Activated naive CD4-positive, alpha-beta T cell treated with anti-CD3 and anti-CD28 coated beads, Interleukin-2, amount 50 U/mL, for 72 hours (primary cell): ENCODE data around the gene YBX3. TPM values are rescaled to one million over a fixed set of nuclear protein-coding genes. Genes with fewer than 3 reads are reported as not detected.
A peak's percentile ranks its signal among the peaks of the same experiment; 100 is the strongest.
"Not testable (repeated sequence)": the region's sequence is repeated elsewhere in the genome, so short reads cannot be mapped to it uniquely, and the experiment has no call there.

Source experiments
- ATAC-seq, 2 donors: fragments of 150-1000 bp; cut with Tn5 transposase; 2 replicates each; pipeline ENCODE4 v1.10.0; 2021; ENCODE audit warnings: mild to moderate bottlenecking in 2 of 2, moderate library complexity in 2 of 2
- DNase-seq, 2 donors: peaks; one replicate each; pipeline ENCODE4 v3.0.0; 2021 to 2022; ENCODE audit warnings: low spot score in 2 of 2
- H3K27ac Mint-ChIP-seq, 2 donors: one replicate each; pipeline ENCODE4 v1.8.0; 2022; ENCODE audit warnings: mild to moderate bottlenecking in 2 of 2, mixed read lengths in 2 of 2
- H3K36me3 Mint-ChIP-seq, 2 donors: one replicate each; pipeline ENCODE4 v1.8.0; 2022; ENCODE audit warnings: mixed read lengths in 2 of 2
- H3K9me3 Mint-ChIP-seq, 2 donors: one replicate each; pipeline ENCODE4 v1.8.0; 2022; ENCODE audit warnings: mixed read lengths in 2 of 2
- total RNA-seq, 2 donors: library from RNA; stranded (reverse); gene quantifications; one replicate each; pipeline ENCODE4 v1.2.3, GENCODE V29; 2022

Gene YBX3
- 100 to 1,000 TPM in 1 of 2 donors, 10 to 100 TPM in 1; 44.9 to 156 TPM for total RNA-seq

- DNase-seq (peak; percentile 65 to 72), ATAC-seq (peak; percentile 60)
- peaks cover 10 to 20% of the 10 kb centered on the region in 2 donors for H3K36me3 Mint-ChIP-seq
- H3K9me3 Mint-ChIP-seq, result no peaks in the 10 kb centered on the region
- peak within 1 kb of the TSS; percentile 93 to 97 for H3K27ac Mint-ChIP-seq
Observed at GRCh38 chr12:10722905-10723746, at the start of gene YBX3. YBX3 (minus strand) TSS chr12:10723323; CDS start chr12:10723111, 212 bp downstream.

GRCh38 chr12:10771132-10771733 lies 48.1 kb upstream of the YBX3 start:
- H3K36me3 Mint-ChIP-seq, result no peaks in the 10 kb centered on the region
- no peak for DNase-seq
- no peaks in the 10 kb centered on the region for H3K9me3 Mint-ChIP-seq
- ATAC-seq, result peak in 1 of 2 donors; percentile 66
- no peak overlapping the region for H3K27ac Mint-ChIP-seq

- no peak overlapping the region for H3K27ac Mint-ChIP-seq
- no peak for DNase-seq
- ATAC-seq, result no peak
- peaks cover 11% of the 10 kb centered on the region in 2 donors for H3K9me3 Mint-ChIP-seq
- H3K36me3 Mint-ChIP-seq, result peaks cover 11 to 12% of the 10 kb centered on the region in 2 donors
Observed at GRCh38 chr12:10759657-10760056, 36.5 kb upstream of the YBX3 start.

GRCh38 chr12:10756194-10756593 lies 33.1 kb upstream of the YBX3 start:
- Mint-ChIP-seq H3K36me3 (peaks cover 11 to 12% of the 10 kb centered on the region in 2 donors), H3K27ac (no peak overlapping the region), H3K9me3 (peaks cover 11% of the 10 kb centered on the region in 2 donors)
- no peak for DNase-seq
- no peak for ATAC-seq

- Mint-ChIP-seq H3K27ac (no peak overlapping the region), H3K9me3 (peaks cover 11% of the 10 kb centered on the region in 2 donors), H3K36me3 (peaks cover 11 to 12% of the 10 kb centered on the region in 2 donors)
- no peak for DNase-seq
- ATAC-seq, result no peak
Observed at GRCh38 chr12:10753059-10753458, 29.9 kb upstream of the YBX3 start.

GRCh38 chr12:10750385-10750727 lies 27.2 kb upstream of the YBX3 start:
- DNase-seq (no peak), ATAC-seq (no peak)
- Mint-ChIP-seq H3K36me3 (no peaks in the 10 kb centered on the region), H3K9me3 (no peaks in the 10 kb centered on the region), H3K27ac (peak overlapping the region in 1 of 2 donors; percentile 65)

GRCh38 chr12:10749700-10750384 lies 26.7 kb upstream of the YBX3 start:
- DNase-seq (peak; percentile 60 to 73), ATAC-seq (peak; percentile 83 to 92)
- H3K36me3 Mint-ChIP-seq, result no peaks in the 10 kb centered on the region
- H3K9me3 Mint-ChIP-seq, result no peaks in the 10 kb centered on the region
- peak overlapping the region in 1 of 2 donors; percentile 65 for H3K27ac Mint-ChIP-seq

- no peaks in the 10 kb centered on the region for H3K36me3 Mint-ChIP-seq
- H3K9me3 Mint-ChIP-seq, result no peaks in the 10 kb centered on the region
- no peak for DNase-seq
- no peak overlapping the region for H3K27ac Mint-ChIP-seq
- ATAC-seq, result no peak
Observed at GRCh38 chr12:10747730-10748129, 24.6 kb upstream of the YBX3 start.

- H3K9me3 Mint-ChIP-seq, H3K27ac Mint-ChIP-seq, H3K36me3 Mint-ChIP-seq, DNase-seq, ATAC-seq: not testable (repeated sequence)
Observed at GRCh38 chr12:10743420-10743819, 20.3 kb upstream of the YBX3 start.

- H3K36me3 Mint-ChIP-seq, result no peaks in the 10 kb centered on the region
- no peak overlapping the region for H3K27ac Mint-ChIP-seq
- no peaks in the 10 kb centered on the region for H3K9me3 Mint-ChIP-seq
- no peak for DNase-seq
- no peak for ATAC-seq
Observed at GRCh38 chr12:10741845-10742244, 18.7 kb upstream of the YBX3 start.

GRCh38 chr12:10740182-10740581 lies 17.1 kb upstream of the YBX3 start:
- Mint-ChIP-seq H3K9me3 (no peaks in the 10 kb centered on the region), H3K36me3 (no peaks in the 10 kb centered on the region), H3K27ac (no peak overlapping the region)
- DNase-seq (no peak), ATAC-seq (no peak)

GRCh38 chr12:10739157-10740118 lies 16.3 kb upstream of the YBX3 start:
- no peak for ATAC-seq

GRCh38 chr12:10737249-10737648 lies 14.1 kb upstream of the YBX3 start:
- no peaks in the 10 kb centered on the region for H3K36me3 Mint-ChIP-seq
- ATAC-seq, result no peak

More at GRCh38 chr12:10739157-10740118, 16.3 kb upstream of the YBX3 start:
- DNase-seq, result no peak
- no peaks in the 10 kb centered on the region for H3K36me3 Mint-ChIP-seq
- no peaks in the 10 kb centered on the region for H3K9me3 Mint-ChIP-seq
- H3K27ac Mint-ChIP-seq, result no peak overlapping the region

GRCh38 chr12:10736463-10736862 lies 13.3 kb upstream of the YBX3 start:
- DNase-seq (no peak), ATAC-seq (no peak)
- H3K27ac Mint-ChIP-seq, result no peak overlapping the region
- H3K9me3 Mint-ChIP-seq, result no peaks in the 10 kb centered on the region
- H3K36me3 Mint-ChIP-seq, result no peaks in the 10 kb centered on the region

More at GRCh38 chr12:10737249-10737648, 14.1 kb upstream of the YBX3 start:
- DNase-seq, result no peak
- Mint-ChIP-seq H3K27ac (no peak overlapping the region), H3K9me3 (no peaks in the 10 kb centered on the region)

GRCh38 chr12:10735428-10735827 lies 12.3 kb upstream of the YBX3 start:
- Mint-ChIP-seq H3K36me3 (no peaks in the 10 kb centered on the region), H3K9me3 (no peaks in the 10 kb centered on the region), H3K27ac (no peak overlapping the region)
- DNase-seq (no peak), ATAC-seq (no peak)

- ATAC-seq, result no peak
- Mint-ChIP-seq H3K36me3 (no peaks in the 10 kb centered on the region), H3K9me3 (no peaks in the 10 kb centered on the region), H3K27ac (no peak overlapping the region)
- DNase-seq, result no peak
Observed at GRCh38 chr12:10732549-10732948, 9.4 kb upstream of the YBX3 start.
